Esophagus muscularis mucosa (tissue), 4 donors: ENCODE measurements around the gene TRAPPC3L. TPM values are rescaled to one million over a fixed set of nuclear protein-coding genes. Genes with fewer than 3 reads are reported as not detected.
A peak's percentile ranks its signal among the peaks of the same experiment; 100 is the strongest.

Source experiments
- DNase-seq: peaks from one replicate; pipeline ENCODE4 v3.0.0-alpha.2; 2017; ENCODE audit errors: extremely low spot score
- H3K27ac ChIP-seq, 4 donors: fragments of 200-600 bp; sonication (generic); replicated peaks in 1 of 4; 1 replicate in 3 of 4; 2 replicates in 1 of 4; pipeline ENCODE4 v1.5.1; 2016 to 2019; ENCODE audit warnings: mild to moderate bottlenecking in 1 of 4
- H3K27me3 ChIP-seq, 4 donors: fragments of 200-600 bp; sonication (generic); one replicate each; pipeline versions ENCODE4 v1.5.1 to v1.6.0; 2016 to 2019
- H3K36me3 ChIP-seq, 4 donors: fragments of 200-600 bp; sonication (generic); one replicate each; pipeline ENCODE4 v1.5.1; 2016 to 2019
- H3K4me1 ChIP-seq, 4 donors: fragments of 200-600 bp; sonication (generic); one replicate each; pipeline ENCODE4 v1.5.1; 2016 to 2019
- H3K4me3 ChIP-seq, 4 donors: fragments of 200-600 bp; sonication (generic); 1 replicate in 2 of 4; 2 replicates in 2 of 4; pipeline ENCODE4 v1.5.1; 2016 to 2019; ENCODE audit warnings: mild to moderate bottlenecking in 4 of 4, moderate library complexity in 1 of 4
- H3K9me3 ChIP-seq, 4 donors: fragments of 200-600 bp; sonication (generic); 1 replicate in 3 of 4; 2 replicates in 1 of 4; pipeline ENCODE4 v1.5.1; 2016 to 2019
- EP300 ChIP-seq: sonication (generic); formaldehyde crosslinking; IDR thresholded peaks from one replicate; pipeline ENCODE4 v1.6.1; 2017; ENCODE audit warnings: antibody characterized with exemption
- POLR2A ChIP-seq: fragments of 450-650 bp; IDR thresholded peaks from one replicate; pipeline ENCODE4 v1.6.1; 2017; ENCODE audit warnings: antibody characterized with exemption, moderate library complexity, mild to moderate bottlenecking, low read depth
- POLR2AphosphoS5 ChIP-seq, 2 donors: sonication (generic); formaldehyde crosslinking; IDR thresholded peaks; one replicate each; pipeline ENCODE4 v1.6.1; 2017; ENCODE audit warnings: antibody characterized with exemption in 2 of 2
- WGBS: methylation state at CpG from one replicate; pipeline ENCODE4 v1.1.5; 2018; 5-methylcytosine and 5-hydroxymethylcytosine counted together
- intact Hi-C: fragments of 100-400 bp; cut with DNase I; formaldehyde crosslinking; loops from one replicate; pipeline ENCODE4 v1.15.1; 2023
- total RNA-seq, 4 donors: library from RNA; depleted of rRNA; stranded (reverse); fragments of >200 nt; gene quantifications; one replicate each; pipeline versions ENCODE4 v1.1.0 to v1.2.1, GENCODE V29; 2016
- TF ChIP-seq, protein P1 (sequence below), 3 experiments: fragments of 200-600 bp in 2 of 3; fragments of 450-650 bp in 1 of 3; sonication (generic) in 2 of 3; IDR thresholded peaks; one replicate each; pipeline ENCODE4 v1.5.1; 2017 to 2019; ENCODE audit warnings: antibody characterized with exemption in 3 of 3, mild to moderate bottlenecking in 2 of 3, moderate library complexity in 1 of 3

Gene TRAPPC3L
- total RNA-seq, 4 donors from 2014 or later, result 0.42 TPM; not detected in 3

DNA sequence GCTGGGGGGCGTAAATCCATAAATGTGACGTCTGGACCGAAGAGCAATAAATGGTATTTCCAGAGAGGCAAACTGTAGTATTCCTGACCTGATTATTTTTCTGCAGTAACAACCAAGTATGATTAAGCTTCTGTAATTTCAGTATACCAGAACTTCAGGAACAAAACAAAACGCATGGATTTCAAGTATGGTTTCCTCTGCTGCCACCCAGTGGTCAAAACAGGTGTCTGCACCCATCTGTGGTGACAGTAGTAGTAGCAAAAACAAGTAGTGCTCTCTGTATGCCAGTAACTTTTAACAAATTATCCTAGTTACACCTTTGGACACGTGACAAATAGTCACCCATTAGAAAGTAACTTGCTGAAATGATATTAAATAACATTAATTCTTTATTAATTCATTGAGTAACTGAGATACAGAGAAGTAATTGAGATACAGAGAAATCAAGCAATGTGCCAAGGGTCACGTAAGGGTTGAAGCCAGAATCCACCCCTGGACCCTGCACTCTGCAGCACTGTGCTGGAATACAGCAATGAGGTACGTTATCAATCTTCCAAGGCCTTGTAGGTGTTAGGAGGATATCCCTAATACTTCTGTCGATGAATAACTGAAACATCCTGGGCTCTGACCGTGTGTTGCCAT is 16.0 kb upstream of the TRAPPC3L start:
- Histone ChIP-seq H3K4me1 (peaks cover 3 to 29% (median 14%) of the 10 kb centered on the region in 4 donors), H3K4me3 (peak overlapping the region in 2 of 4 donors; percentile 26 to 27), H3K27ac (no peak overlapping the region), H3K9me3 (no peaks in the 10 kb centered on the region), H3K36me3 (no peaks in the 10 kb centered on the region), H3K27me3 (no peaks in the 10 kb centered on the region)
- TF ChIP-seq, protein P1, sequence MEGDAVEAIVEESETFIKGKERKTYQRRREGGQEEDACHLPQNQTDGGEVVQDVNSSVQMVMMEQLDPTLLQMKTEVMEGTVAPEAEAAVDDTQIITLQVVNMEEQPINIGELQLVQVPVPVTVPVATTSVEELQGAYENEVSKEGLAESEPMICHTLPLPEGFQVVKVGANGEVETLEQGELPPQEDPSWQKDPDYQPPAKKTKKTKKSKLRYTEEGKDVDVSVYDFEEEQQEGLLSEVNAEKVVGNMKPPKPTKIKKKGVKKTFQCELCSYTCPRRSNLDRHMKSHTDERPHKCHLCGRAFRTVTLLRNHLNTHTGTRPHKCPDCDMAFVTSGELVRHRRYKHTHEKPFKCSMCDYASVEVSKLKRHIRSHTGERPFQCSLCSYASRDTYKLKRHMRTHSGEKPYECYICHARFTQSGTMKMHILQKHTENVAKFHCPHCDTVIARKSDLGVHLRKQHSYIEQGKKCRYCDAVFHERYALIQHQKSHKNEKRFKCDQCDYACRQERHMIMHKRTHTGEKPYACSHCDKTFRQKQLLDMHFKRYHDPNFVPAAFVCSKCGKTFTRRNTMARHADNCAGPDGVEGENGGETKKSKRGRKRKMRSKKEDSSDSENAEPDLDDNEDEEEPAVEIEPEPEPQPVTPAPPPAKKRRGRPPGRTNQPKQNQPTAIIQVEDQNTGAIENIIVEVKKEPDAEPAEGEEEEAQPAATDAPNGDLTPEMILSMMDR (IDR thresholded peaks at IDR 0.05), result peak; percentile 89 to 97 (median 89)
- TF ChIP-seq POLR2A, result no peak
- TF ChIP-seq EP300, result no peak
- no peak for TF ChIP-seq POLR2AphosphoS5 (IDR thresholded peaks at IDR 0.05)
- 50% methylated on average over 9 of the region's 9 CpGs for WGBS
- no peak for DNase-seq
- intact Hi-C loops, result loop anchor here (2.0 to 10.0 kb wide), 2 partner anchors 25 to 277 kb away; no protein-coding TSS in a partner anchor

DNA sequence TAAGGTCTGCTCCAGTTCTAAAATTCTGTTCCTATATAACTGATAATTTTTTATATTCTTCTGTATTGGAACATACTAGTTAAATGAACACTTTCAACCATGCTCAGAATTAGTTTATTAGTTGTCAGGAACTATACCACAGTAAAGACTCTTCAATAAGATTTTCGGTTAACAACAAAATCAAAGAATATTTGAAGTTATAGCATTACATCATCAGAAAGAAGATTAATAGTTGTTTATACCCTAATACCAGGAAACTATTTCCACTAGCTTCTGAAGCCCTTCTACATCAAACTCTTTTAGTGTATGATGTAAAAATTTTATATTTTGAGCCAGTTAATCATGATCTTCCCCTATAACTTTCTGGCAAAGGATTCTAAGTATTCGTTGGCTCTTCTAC is 14.6 kb upstream of the TRAPPC3L start:
- 71% methylated on average over 2 of the region's 2 CpGs for WGBS

DNA sequence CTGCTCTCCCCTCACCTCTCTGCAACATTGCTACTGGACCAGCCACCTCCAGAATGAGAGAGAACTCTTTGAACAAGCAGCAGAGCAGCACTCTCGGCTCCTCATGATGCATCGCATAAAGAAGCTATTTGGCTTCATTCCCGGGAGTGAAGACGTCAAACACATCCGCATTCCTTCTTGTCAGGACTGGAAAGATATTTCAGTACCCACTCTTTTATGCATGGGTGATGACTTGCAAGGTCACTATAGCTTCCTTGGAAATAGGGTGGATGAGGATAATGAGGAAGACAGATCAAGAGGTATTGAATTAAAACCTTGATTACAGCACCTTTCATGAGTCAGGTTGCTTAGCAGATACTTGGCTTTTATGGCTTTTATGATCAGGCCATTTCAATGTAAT is 12.4 kb upstream of the TRAPPC3L start:
- no peaks in the 10 kb centered on the region for H3K36me3 ChIP-seq
- no peak for DNase-seq
- TF ChIP-seq POLR2AphosphoS5 (IDR thresholded peaks at IDR 0.05), result peak; percentile 9 to 50
- TF ChIP-seq, protein P1 (IDR thresholded peaks at IDR 0.05), result no peak
- no peak overlapping the region for H3K27ac ChIP-seq
- intact Hi-C loops, result no loop called here
- H3K4me3 ChIP-seq, result no peak overlapping the region
- H3K27me3 ChIP-seq, result no peaks in the 10 kb centered on the region
- WGBS, result 23% methylated on average over 5 of the region's 5 CpGs
- H3K4me1 ChIP-seq, result peaks cover 3 to 12% (median 5%) of the 10 kb centered on the region in 4 donors
- H3K9me3 ChIP-seq, result no peaks in the 10 kb centered on the region

More for the DNA sequence above, 14.6 kb upstream of the TRAPPC3L start:
- Histone ChIP-seq H3K9me3 (no peaks in the 10 kb centered on the region), H3K27me3 (no peaks in the 10 kb centered on the region), H3K4me3 (no peak overlapping the region), H3K27ac (no peak overlapping the region), H3K4me1 (peaks cover 3 to 25% (median 10%) of the 10 kb centered on the region in 4 donors), H3K36me3 (no peaks in the 10 kb centered on the region)
- intact Hi-C loops, result loop anchor here (2.0 to 10.0 kb wide), 2 partner anchors 23 to 275 kb away; no protein-coding TSS in a partner anchor
- no peak for DNase-seq
- TF ChIP-seq POLR2AphosphoS5 (IDR thresholded peaks at IDR 0.05) (no peak), POLR2A (no peak), EP300 (no peak)
- TF ChIP-seq, protein P1 (IDR thresholded peaks at IDR 0.05), result no peak

DNA sequence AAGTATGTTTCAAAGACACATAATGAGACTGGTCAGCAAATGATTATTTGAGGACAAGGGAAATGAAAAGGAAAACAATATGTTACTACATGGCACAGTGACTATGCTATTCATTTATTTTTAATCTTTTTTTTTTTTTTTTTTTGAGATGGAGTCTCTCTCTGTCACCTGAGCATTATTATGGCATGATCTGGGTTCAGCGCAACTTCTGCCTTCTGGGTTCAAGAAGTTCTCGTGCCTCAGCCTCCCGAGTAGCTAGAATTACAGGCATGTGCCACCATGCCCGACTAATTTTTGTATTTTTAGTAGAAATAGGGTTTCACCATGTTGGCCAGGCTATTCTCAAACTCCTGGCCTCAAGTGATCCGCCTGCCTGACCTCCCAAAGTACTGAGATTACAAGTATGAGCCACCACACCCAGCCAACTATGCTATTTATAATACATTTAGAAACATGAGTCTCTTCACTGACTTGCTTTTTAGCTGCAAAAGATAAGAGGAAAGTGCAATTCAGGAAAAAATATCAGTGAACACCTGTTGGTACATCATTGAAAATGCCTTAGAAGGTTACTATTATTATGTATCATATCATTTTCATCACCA is 11.4 kb upstream of the TRAPPC3L start:
- intact Hi-C loops, result no loop called here
- TF ChIP-seq EP300 (no peak), POLR2AphosphoS5 (IDR thresholded peaks at IDR 0.05) (no peak), POLR2A (no peak)
- TF ChIP-seq, protein P1 (IDR thresholded peaks at IDR 0.05), result no peak
- Histone ChIP-seq H3K4me1 (peaks cover 3 to 12% (median 5%) of the 10 kb centered on the region in 4 donors), H3K9me3 (no peaks in the 10 kb centered on the region), H3K27me3 (no peaks in the 10 kb centered on the region), H3K27ac (no peak overlapping the region), H3K36me3 (no peaks in the 10 kb centered on the region), H3K4me3 (no peak overlapping the region)
- DNase-seq, result no peak
- 86% methylated on average over 5 of the region's 5 CpGs for WGBS
